Measurements from ENCODE around the gene UBA52.
"Not testable (repeated sequence)": the region's sequence is repeated elsewhere in the genome, so short reads cannot be mapped to it uniquely, and the experiment has no call there.

The UBA52 gene

DNA sequence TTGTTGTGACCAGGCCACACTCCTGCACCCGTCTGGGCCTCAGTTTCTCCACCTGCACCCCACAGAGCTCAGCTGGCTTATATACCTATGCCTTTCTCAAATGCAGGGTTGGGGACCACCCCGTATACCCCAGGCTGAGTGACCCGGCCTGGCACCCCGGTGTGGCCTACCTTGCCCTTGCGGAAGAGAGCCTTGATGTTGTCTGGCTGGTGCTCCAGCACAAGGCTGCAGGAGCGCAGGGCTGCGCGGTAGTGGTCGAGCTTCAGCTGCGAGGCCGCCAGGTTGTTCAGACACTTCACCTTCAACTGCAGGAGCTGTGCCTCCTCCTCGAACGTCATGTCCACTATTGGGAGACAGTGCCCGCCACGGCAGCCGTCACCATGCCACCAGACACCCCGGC, 34.2 kb upstream of the UBA52 start:
- 97% methylated on average over 17 of the region's 17 CpGs for WGBS
- Histone ChIP-seq H3K27ac (ENCODE audit: low read depth, low read length) (no peak overlapping the region), H3K9ac (ENCODE audit: low read depth, low read length) (no peak overlapping the region), H3K27me3 (ENCODE audit: insufficient read depth, low read length) (no peaks in the 10 kb centered on the region), H3K36me3 (ENCODE audit: insufficient read depth, low read length) (peaks cover 76% of the 10 kb centered on the region), H3K4me1 (ENCODE audit: insufficient read depth, low read length) (no peaks in the 10 kb centered on the region), H3K9me3 (ENCODE audit: insufficient read depth, low read depth, low read length) (no peaks in the 10 kb centered on the region), H3K4me3 (ENCODE audit: low read length) (no peak overlapping the region)

DNA sequence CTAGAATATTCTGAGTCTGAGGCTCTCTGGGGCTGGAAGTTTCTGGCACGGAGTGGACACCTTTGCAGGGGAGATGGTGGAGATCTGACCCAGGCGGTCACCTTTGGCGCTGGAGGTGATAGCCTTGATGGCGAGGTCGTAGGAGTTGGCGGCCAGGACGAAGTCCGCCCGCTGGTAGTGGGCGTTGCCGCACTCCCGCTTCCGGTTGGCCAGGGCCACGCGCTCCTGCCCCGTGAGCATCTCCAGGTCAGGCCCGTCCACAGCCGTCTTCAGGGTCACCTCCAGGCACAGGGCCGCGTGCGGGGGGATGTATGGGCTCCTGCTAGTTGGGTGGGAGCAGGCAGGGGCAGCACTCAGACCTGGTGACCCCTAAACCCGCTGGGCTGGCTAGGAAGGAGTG, 33.5 kb upstream of the UBA52 start:
- Histone ChIP-seq H3K4me3 (ENCODE audit: low read length) (no peak overlapping the region), H3K9me3 (ENCODE audit: insufficient read depth, low read depth, low read length) (no peaks in the 10 kb centered on the region), H3K9ac (ENCODE audit: low read depth, low read length) (no peak overlapping the region), H3K4me1 (ENCODE audit: insufficient read depth, low read length) (no peaks in the 10 kb centered on the region), H3K27me3 (ENCODE audit: insufficient read depth, low read length) (no peaks in the 10 kb centered on the region), H3K27ac (ENCODE audit: low read depth, low read length) (no peak overlapping the region), H3K36me3 (ENCODE audit: insufficient read depth, low read length) (peaks cover 69% of the 10 kb centered on the region)
- WGBS, result 96% methylated on average over 22 of the region's 22 CpGs

DNA sequence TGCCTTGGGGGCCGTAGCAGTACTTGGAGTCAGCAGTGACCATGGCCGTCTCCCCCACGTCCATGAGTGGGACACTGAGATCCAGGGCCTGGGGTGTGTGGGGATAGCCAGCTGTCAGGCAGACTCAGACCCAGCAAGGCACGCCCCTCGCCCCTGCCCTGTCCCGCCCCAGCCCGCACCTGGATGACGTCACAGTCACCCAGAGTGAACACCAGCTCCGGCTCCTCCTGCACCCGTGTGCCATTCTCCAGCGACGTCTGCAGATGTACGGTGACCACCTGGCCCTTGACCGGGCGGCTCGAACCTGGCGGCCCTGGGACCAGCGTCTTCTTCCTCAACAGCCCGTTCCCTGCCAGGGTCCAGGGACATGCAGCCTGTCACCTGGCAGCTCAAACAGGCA, 32.3 kb upstream of the UBA52 start:
- no peak overlapping the region for H3K27ac ChIP-seq (ENCODE audit: low read depth, low read length)
- peaks cover 63% of the 10 kb centered on the region for H3K36me3 ChIP-seq (ENCODE audit: insufficient read depth, low read length)
- H3K9me3 ChIP-seq (ENCODE audit: insufficient read depth, low read depth, low read length), result no peaks in the 10 kb centered on the region
- H3K4me3 ChIP-seq (ENCODE audit: low read length), result no peak overlapping the region
- H3K9ac ChIP-seq (ENCODE audit: low read depth, low read length), result no peak overlapping the region
- H3K27me3 ChIP-seq (ENCODE audit: insufficient read depth, low read length), result no peaks in the 10 kb centered on the region
- WGBS, result 96% methylated on average over 19 of the region's 19 CpGs
- H3K4me1 ChIP-seq (ENCODE audit: insufficient read depth, low read length), result peaks cover 5% of the 10 kb centered on the region

DNA sequence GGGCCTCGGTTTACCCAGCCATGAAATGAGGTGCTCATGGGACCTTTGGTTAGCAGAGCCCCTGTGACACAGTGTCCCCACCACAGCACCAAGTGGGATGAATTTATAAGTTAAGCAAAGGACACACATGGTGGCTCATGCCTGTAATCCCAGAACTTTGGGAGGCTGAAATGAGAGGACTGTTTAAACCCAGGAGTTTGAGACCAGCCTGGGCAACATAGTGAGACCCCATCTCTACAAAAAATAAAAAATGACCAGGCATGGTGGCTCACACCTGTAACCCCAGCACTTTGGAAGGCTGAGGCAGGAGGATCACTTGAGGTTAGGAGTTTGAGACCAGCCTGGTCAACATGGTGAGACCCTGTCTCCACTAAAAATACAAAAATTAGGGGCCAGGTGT, 31.5 kb upstream of the UBA52 start:
- not testable (repeated sequence) for H3K4me3 ChIP-seq (ENCODE audit: low read length); H3K27ac ChIP-seq (ENCODE audit: low read depth, low read length); H3K4me1 ChIP-seq (ENCODE audit: insufficient read depth, low read length); H3K27me3 ChIP-seq (ENCODE audit: insufficient read depth, low read length); H3K9me3 ChIP-seq (ENCODE audit: insufficient read depth, low read depth, low read length); H3K9ac ChIP-seq (ENCODE audit: low read depth, low read length)
- H3K36me3 ChIP-seq (ENCODE audit: insufficient read depth, low read length), result peaks cover 58% of the 10 kb centered on the region
- WGBS, result 92% methylated on average over 1 of the region's 1 CpG

DNA sequence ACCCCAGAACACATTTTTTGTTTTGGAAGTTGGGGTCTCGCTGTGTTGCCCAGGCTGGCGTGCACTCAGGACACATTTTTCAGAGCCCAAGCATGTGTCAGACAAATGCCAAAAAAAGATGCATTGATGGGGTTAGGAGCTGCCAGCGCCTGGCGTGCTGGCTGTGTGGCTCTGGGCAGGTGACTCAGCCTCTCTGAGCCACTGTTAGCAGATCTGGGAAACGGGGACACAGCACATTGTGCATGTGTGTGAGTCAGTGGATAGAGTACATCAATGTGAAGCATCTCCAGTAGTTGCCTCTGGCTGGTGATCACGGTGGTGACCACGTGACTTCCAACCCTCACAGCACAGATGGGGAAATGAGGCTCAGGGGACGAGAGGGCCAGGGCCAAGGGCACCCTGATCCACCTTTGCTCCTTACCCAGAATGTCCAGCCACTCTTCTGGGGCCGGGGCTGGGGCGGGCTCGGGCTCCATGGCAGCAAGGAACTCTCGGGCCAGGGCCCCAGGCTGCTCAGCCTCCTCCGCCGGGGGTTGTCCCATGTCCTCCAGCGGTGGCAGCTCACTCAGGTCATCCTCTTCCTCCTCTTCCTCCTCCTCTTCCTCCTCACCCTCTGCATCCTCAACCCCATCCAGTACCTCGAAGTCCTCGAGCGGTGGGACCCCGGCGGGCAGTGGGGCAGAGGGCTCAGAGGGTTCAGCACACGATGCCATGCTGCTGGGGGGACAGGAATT, 30.2 kb upstream of the UBA52 start:
- 94% methylated on average over 21 of the region's 21 CpGs for WGBS
- no peaks in the 10 kb centered on the region for H3K9me3 ChIP-seq (ENCODE audit: insufficient read depth, low read depth, low read length)
- no peaks in the 10 kb centered on the region for H3K27me3 ChIP-seq (ENCODE audit: insufficient read depth, low read length)
- peaks cover 6% of the 10 kb centered on the region for H3K4me1 ChIP-seq (ENCODE audit: insufficient read depth, low read length)
- H3K9ac ChIP-seq (ENCODE audit: low read depth, low read length), result no peak overlapping the region
- H3K27ac ChIP-seq (ENCODE audit: low read depth, low read length), result no peak overlapping the region
- no peak overlapping the region for H3K4me3 ChIP-seq (ENCODE audit: low read length)
- H3K36me3 ChIP-seq (ENCODE audit: insufficient read depth, low read length), result peaks cover 46% of the 10 kb centered on the region

DNA sequence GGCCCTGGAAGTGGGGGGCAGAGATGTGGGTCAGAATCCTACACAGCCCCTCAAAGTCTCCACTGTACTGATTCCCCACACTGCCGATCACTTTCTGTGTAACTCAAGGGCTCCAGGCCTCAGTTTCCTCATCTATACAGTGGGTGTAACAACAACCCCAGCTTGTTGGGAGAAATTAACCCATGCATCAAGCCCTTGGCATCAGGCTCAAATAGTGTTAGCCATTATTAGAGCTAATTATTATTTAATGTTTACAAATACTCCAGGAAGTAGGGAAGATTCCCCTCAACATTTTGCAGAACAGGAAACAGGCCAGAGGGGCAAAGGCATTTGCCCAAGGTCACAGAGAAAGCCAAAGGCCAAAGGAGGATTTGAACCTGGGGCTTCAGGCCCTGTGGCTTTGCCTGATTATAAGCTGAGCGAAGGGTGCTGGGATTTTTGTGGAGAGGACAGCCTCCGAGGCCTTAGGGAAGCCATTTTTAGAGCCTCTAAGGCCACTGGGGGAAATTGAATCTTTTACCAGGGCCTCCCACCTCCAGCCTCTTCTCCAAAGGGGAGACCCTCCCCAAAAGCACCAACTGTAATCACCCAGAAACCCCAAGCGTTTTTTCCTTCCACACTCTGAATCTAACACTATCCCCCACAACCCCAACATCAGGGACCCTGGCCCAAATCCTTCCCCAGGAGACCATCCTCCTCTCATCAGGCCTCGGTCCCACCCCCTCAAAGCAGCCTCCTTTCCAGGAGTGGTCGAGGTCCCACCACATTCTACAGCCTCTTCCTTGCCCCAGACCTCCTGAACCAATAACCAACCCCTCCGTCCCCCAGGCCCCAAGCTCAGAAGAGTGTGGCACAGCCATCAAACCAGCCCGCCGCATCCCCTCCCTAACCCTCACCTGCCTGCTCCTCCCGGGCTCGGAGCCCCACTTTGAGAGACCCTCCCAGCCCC, 29.4 kb upstream of the UBA52 start:
- peak overlapping the region; percentile 74 for H3K9ac ChIP-seq (ENCODE audit: low read depth, low read length)
- H3K4me3 ChIP-seq (ENCODE audit: low read length), result peak overlapping the region; percentile 70
- H3K27ac ChIP-seq (ENCODE audit: low read depth, low read length), result no peak overlapping the region
- H3K27me3 ChIP-seq (ENCODE audit: insufficient read depth, low read length), result no peaks in the 10 kb centered on the region
- 36% methylated on average over 11 of the region's 11 CpGs for WGBS
- peaks cover 6% of the 10 kb centered on the region for H3K4me1 ChIP-seq (ENCODE audit: insufficient read depth, low read length)
- no peaks in the 10 kb centered on the region for H3K9me3 ChIP-seq (ENCODE audit: insufficient read depth, low read depth, low read length)
- peaks cover 38% of the 10 kb centered on the region for H3K36me3 ChIP-seq (ENCODE audit: insufficient read depth, low read length)

DNA sequence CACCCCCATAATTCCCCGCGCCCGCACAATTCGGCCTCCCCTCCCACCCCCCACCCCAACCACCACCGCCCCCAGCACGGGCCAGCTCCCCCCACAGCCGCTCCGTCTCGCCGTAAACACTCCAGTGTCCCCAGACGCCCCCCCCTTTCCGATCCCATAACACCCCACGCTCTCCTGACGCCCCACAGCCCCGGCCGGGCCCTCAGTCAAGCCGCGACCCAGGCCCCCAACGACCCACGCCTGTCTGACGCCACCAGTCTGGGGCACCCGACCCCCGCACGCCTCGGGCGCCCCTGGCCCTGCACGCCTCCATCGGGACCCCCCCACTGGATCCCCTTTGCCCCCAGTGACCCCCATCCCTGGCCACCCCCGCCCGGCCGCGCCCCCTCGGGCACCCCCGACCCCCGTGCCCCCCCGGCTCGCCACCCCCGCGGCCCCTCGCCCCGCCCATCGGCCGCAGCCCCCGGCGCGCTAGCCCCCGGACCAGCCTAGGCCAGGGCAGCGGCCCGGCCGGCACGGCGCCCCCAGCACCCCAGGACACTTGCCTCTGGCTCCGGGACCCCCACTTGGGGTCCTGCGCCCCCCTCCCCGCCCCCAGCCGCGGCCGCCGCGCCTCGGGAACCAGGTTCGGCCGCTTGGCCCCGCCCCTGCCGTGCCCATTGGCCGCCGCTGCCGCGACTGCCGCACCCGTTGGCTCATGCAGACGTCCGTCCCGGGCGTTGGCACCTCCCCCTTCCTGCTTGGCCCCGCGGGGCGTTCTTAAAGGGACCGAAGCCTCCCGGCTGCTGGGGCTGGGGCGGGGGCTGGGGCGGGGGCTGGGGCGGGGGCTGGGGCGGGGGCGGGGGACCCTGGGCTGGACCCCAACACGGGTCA, 28.5 kb upstream of the UBA52 start, which contains the start of gene FKBP8:
TSS of gene FKBP8 (minus strand) at position 633 of the 873 bp plus-strand sequence. CDS start 1,603 bp downstream, outside the sequence.
- H3K4me1 ChIP-seq (ENCODE audit: insufficient read depth, low read length), result peaks cover 6% of the 10 kb centered on the region
- no peaks in the 10 kb centered on the region for H3K27me3 ChIP-seq (ENCODE audit: insufficient read depth, low read length)
- no peaks in the 10 kb centered on the region for H3K9me3 ChIP-seq (ENCODE audit: insufficient read depth, low read depth, low read length)
- H3K27ac ChIP-seq (ENCODE audit: low read depth, low read length), result no peak within 1 kb of the TSS
- H3K4me3 ChIP-seq (ENCODE audit: low read length), result peak within 1 kb of the TSS; percentile 70
- under 1% methylated on average over 71 of the region's 86 CpGs for WGBS
- H3K9ac ChIP-seq (ENCODE audit: low read depth, low read length), result peak within 1 kb of the TSS; percentile 74
- H3K36me3 ChIP-seq (ENCODE audit: insufficient read depth, low read length), result peaks cover 28% of the 10 kb centered on the region

DNA sequence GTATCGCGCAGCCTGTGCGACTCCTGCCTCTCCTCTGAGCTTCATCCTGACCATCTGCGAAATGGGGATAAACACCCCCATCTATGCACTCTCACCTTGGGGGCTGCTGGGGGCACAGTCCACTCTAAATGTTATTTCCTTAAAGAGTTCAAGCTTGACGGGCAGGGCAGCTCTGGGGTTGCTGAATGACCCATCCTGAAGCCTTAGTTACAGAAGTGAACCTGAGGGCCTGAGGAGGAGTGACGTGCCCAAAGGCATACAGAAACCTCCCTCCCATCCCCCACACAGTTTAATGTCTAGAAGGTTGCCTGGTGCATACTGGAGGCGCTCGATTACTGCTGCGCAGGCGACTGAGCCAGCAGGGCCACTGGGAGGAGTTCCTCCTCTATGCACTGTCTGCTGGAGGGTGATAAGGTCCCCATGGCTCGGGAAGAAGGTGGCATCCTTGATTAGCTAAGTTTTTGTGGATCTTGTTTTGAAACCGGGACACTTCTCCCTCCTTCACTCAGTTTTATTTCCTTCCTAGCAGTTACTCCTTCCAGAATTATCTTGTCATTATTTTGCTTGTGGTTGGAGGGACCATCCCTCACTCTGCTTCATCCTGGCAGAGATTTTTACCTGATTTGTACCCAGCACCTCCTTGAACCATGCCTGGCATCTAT, 27.7 kb upstream of the UBA52 start:
- Histone ChIP-seq H3K4me3 (ENCODE audit: low read length) (peak overlapping the region; percentile 58), H3K36me3 (ENCODE audit: insufficient read depth, low read length) (peaks cover 24% of the 10 kb centered on the region), H3K27me3 (ENCODE audit: insufficient read depth, low read length) (no peaks in the 10 kb centered on the region), H3K9me3 (ENCODE audit: insufficient read depth, low read depth, low read length) (no peaks in the 10 kb centered on the region), H3K4me1 (ENCODE audit: insufficient read depth, low read length) (peaks cover 6% of the 10 kb centered on the region), H3K9ac (ENCODE audit: low read depth, low read length) (peak overlapping the region; percentile 13; the same call in 1 of the 2 replicates), H3K27ac (ENCODE audit: low read depth, low read length) (no peak overlapping the region)
- WGBS, result under 1% methylated on average over 10 of the region's 12 CpGs

DNA sequence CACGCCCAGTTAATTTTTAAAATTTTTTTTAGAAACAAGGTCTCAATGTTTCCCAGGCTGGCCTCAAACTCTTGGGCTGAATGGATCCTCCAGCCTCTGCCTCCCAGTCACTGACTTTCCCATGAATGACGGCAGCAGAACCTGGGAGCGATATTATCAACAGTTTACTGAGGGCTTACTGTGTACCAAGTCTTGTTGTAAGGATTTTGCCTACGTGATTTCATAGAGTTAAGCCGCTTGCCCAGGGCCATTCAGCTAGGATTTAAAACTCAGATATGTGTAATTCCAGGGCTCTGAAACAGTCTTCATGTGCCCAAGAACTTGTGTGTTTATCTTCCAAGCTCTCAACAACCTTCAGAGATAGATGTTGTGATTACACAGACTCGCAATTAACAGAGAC, 20.0 kb upstream of the UBA52 start:
- no peak overlapping the region for H3K4me3 ChIP-seq (ENCODE audit: low read length)
- no peak overlapping the region for H3K27ac ChIP-seq (ENCODE audit: low read depth, low read length)
- no peaks in the 10 kb centered on the region for H3K27me3 ChIP-seq (ENCODE audit: insufficient read depth, low read length)
- H3K9me3 ChIP-seq (ENCODE audit: insufficient read depth, low read depth, low read length), result no peaks in the 10 kb centered on the region
- no peaks in the 10 kb centered on the region for H3K36me3 ChIP-seq (ENCODE audit: insufficient read depth, low read length)
- H3K9ac ChIP-seq (ENCODE audit: low read depth, low read length), result no peak overlapping the region
- no peaks in the 10 kb centered on the region for H3K4me1 ChIP-seq (ENCODE audit: insufficient read depth, low read length)
- 89% methylated on average over 6 of the region's 6 CpGs for whole genome bisulfite sequencing

DNA sequence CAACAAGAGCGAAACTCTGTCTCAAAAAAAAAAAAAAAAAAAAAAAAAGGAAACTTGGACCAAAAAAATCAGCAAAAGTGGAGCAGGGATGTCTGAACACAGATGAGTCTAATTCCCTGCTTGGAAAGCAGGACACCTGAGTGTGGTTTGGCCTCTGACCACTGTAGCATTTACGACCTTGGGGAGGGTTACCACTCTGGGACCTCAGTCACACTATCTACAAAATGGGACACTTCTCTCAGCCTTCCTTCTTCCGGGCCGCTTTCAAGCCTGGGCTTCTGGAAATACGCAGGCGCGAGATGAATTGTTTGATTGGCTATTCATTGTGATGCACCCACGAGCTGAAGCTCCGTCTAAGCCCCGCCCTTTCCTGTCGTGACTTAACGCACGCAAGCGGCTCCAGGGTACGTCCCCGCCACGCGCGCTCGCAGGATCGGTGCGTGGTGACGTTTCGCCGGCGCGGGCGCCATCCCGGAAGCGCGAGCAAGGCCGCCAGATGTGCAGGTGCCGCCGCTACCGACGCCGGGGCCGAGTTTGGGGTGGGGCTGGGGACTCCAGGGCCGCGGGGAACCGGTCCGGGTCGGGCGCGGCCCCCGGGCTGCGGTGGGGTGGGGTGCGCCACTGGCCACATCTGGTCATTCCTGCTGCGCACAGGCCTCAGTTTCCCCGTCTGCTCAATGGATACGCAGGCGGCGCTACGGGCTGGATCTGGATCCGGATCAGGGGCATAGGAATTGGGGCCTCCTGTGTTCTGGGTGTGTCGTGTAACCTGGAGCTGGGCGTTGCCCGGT, 14.1 kb upstream of the UBA52 start, which contains the start of gene KXD1:
TSS of gene KXD1 (plus strand) at position 460 of the 791 bp plus-strand sequence. CDS start 4,187 bp downstream, outside the sequence.
- Histone ChIP-seq H3K27ac (ENCODE audit: low read depth, low read length) (peak within 1 kb of the TSS; percentile 56), H3K36me3 (ENCODE audit: insufficient read depth, low read length) (peaks cover 16% of the 10 kb centered on the region), H3K4me1 (ENCODE audit: insufficient read depth, low read length) (no peaks in the 10 kb centered on the region), H3K9ac (ENCODE audit: low read depth, low read length) (peak within 1 kb of the TSS; percentile 75), H3K4me3 (ENCODE audit: low read length) (peak within 1 kb of the TSS; percentile 82), H3K27me3 (ENCODE audit: insufficient read depth, low read length) (no peaks in the 10 kb centered on the region), H3K9me3 (ENCODE audit: insufficient read depth, low read depth, low read length) (no peaks in the 10 kb centered on the region)
- 1% methylated on average over 57 of the region's 58 CpGs for WGBS
